GM04504 (cell line): ENCODE data around the gene CASD1.

Experiments
- DNase-seq: peaks from one replicate; pipeline ENCODE4 v3.0.0-alpha.2; 2012; ENCODE audit warnings: low read depth

The CASD1 gene

GRCh38 chr7:94509264-94509886, at the start of gene CASD1:
TSS of gene CASD1 (plus strand) at chr7:94509809. CDS start at chr7:94510085, 276 bp downstream.
- peak; percentile 8 for DNase-seq

DNA sequence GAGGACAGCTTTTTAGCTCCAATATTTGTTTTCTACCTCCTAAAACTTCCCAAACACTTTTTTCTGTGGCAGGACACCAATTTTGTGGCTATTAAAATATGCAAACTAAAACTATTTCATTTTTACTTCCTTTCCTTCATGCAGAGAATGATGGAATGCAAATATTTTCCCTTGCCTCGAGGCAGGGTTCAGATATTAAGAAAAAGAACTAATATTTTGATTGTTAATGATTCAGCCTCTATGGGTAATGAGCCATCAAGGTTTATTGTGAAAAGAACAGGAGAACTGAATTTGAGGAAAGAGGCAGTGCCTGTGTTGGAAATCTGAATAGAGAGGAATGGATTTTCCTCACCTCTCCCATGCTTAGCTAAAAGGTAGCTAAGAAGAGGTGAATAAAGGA, 43.1 kb upstream of the CASD1 start:
- no peak for DNase-seq

DNA sequence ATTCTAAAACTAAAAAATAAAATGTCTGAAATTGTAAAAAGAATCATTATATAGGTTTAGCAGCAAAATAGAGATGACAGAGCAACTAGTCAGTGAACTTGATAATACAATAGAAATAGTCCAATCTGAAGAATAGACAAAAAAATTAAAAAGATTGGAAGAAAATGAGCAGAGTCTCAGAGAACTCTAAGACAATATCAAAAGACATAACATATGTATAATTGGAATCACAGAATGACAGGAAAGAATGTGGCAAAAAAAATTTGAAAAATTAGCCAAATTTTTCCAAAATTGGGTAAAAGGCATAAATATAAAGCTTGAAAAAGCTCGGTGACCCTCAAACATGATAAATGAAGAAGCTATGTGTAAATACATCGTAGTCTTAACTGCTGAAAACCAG, 38.0 kb upstream of the CASD1 start:
- DNase-seq, result no peak

DNA sequence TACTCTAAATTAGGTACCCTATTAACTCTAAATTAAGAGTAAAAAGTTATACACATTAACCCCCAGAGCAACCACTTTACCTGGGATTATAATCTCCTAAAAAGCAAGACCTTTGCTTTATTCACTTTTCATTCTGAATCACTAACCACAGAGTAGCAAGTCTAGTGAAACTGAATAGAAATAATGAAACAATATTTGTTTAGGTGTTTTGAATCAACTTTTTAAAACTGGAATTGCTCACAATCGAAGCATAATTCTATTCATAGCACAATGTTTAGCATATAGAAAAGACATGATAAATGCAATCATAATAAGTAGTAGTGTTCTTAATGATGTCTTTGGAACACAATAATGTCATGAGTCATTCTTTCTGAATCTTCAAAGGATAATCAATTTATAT, 37.0 kb upstream of the CASD1 start:
- DNase-seq, result no peak

DNA sequence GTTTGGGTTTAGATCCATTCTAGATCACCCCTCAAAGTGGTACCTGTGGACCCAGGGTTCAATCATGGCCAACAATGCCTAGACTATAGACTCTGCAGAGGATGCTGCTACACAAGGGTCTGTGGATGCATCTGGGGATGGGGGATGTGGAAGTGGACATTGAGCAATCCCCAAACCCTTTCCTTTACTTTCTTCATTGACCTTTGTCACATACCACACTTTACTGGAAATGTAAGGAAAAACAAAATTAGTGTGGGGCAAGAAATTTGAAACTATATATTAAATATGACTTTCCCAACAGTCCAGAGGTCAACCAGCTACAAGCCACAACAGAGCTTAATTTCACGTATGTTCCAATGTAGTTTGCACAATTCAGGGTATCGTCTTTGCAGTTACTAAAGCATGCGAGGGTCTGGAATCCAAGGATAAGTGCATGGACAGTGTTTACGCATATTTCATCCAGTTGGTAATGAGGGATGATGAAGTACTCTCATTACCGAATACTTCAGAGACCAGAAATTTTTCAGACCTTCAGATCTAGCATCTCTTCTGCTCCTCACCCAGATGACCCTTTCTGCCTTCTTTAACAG, 33.3 kb upstream of the CASD1 start:
- no peak for DNase-seq

GRCh38 chr7:94477878-94478277, 31.7 kb upstream of the CASD1 start:
- no peak for DNase-seq

DNA sequence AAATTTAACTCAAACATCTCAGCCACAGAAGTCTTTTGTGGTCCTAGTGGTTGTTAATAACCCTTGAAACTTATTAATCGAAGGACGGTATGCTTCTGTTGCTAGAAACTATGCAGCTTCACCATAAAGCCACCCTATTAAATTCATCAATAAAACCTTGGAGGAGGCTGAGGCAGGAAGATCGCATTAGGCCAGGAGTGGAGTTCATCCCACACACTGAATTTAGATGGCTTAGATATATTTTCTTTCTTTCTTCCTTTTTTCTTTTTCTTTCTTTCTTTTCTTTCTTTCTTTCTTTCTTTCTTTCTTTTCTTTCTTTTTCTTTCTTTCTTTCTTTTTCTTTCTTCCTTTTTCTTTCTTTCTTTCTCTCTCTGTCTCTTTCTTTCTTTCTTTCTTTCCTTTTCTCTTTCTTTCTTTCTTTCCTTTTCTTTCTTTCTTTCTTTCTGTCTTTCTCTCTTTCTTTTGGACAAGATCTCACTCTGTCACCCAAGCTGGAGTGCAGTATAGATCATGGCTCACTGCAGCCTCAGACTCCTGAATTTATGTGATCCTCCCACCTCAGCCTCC, 30.9 kb upstream of the CASD1 start:
- DNase-seq, result no peak

DNA sequence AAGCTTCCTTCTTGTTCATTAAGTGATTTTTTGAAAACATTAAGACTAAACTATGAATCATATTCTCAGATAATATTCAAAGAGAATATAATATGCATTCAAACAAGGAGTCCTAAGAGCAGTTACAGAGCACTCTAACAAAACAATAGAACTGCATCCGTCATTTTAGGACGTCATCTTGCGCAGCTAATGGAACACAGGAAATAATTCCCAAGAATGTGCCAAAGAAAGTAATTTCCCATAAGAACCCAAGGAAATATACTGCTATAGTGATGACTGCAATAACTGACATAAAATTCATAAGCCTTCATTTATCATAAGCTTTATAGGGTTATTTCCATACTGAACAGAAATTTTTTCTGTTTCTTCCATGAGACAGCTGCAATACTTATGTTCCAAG, 28.3 kb upstream of the CASD1 start:
- no peak for DNase-seq

DNA sequence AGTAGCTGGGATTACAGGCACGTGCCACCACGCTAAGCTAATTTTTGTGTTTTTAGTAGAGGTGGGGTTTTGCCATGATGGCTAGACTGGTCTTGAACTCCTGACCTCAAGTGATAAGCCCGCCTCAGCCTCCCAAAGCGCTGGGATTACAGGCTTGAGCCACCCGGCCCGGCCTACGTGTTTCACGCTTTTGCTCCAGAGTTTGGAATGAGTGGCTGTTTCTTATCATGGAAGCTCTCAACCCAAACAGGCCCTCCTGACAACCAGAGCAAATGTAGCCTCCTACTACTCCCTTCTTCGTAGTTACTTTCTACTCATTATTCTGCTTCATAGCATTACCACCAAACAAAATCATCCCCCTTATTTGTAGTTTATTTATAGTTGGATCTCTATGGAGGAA, 26.8 kb upstream of the CASD1 start:
- no peak for DNase-seq

- DNase-seq, result no peak
These were observed 25.8 kb upstream of the CASD1 start for GRCh38 chr7:94483843-94484242.

DNA sequence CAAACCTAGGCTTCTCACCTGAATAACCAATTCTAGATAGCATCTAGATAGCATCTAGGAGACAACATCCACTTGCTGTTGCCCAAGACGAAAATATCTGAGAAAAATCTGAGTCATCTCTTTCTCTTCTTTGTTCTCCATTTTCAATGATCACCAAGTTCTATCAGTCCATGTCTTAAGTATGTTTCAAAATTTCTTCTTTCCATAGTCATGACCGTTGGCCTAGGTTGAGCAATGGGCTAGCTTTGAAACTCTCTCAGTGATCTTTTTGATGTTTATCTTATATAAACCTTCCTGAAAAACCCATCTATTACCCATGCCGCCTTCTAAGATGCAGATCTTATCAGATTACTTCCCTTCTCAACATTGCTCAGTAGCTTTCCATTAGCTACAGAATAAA, 23.4 kb upstream of the CASD1 start:
- no peak for DNase-seq

- DNase-seq, result no peak
These were observed 18.2 kb upstream of the CASD1 start for GRCh38 chr7:94491410-94491809.

GRCh38 chr7:94492601-94493000, 17.0 kb upstream of the CASD1 start:
- DNase-seq, result no peak

DNA sequence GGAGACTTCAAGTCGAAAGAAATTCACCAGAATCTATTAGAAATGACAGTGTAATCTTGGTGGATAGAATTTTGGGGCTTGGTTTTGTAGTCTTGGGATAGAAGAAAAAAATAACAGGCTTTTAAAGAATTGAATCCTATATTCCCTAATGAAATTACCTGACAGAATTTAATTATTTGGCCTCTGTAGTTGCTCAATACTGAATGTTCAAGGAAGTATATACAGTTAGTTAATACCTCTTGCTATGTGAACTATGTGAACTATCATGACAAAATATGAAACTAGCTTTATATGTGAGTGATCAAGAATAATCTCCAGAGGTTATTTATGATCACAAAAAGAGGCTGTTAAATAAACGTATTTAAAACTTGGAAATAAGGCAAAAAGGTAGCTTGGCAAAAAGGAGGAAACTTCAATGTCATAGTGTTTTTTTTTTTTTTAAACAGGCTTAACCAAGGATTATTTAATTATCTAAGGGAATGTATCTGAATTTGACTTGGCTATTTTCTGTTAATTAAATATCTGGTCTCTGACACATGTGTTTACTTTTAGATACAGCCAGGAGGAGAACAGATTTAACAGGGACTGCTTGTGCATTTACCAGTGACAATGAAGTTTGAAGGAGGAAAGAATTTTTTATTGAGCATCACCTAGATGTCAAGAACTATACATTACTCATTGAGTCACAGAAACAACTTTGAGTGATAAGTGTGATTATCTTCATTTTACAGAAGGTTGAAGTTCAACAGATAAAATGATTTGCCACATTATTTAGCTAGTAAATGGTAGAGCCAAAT, 11.5 kb upstream of the CASD1 start:
- DNase-seq, result no peak

DNA sequence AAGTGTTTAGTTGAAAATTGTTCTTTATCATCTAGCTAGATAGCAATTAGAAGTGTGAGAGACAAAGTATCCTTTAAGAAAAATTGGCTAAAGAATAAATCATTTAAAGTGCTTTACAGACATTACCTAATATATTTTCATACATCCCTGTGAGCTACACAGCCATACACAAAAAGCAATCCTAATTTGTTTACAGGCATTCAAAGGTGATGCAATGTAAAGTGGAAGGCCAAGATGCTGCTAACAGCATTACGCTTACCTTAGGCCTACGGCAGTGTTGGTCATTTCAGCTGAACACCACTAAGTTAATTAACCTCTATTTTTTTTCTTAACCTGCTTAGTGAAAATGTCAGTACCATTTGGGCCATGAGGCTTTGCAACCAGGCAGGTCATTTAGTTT, 10.7 kb upstream of the CASD1 start:
- no peak for DNase-seq

- no peak for DNase-seq
These were observed 2.1 kb upstream of the CASD1 start for GRCh38 chr7:94507462-94507861.

DNA sequence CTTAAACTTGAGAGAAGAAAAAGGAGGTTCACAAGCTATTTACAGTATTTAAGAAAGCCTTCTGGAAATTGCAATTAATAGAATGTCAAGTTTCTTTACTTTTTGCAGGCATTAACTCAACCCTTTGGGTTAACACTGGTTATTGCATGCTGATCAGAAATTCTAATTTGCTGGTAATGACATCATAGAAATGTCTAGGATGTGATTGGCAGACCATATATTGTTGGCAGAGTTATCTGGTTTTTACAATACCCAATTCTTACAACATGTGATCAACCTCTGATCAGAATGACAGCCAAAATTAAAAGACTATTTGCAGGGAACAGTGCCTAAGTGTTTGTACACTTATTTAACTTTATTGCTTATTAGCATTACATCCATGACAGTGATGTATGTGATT, 1.6 kb upstream of the CASD1 start:
- no peak for DNase-seq

DNA sequence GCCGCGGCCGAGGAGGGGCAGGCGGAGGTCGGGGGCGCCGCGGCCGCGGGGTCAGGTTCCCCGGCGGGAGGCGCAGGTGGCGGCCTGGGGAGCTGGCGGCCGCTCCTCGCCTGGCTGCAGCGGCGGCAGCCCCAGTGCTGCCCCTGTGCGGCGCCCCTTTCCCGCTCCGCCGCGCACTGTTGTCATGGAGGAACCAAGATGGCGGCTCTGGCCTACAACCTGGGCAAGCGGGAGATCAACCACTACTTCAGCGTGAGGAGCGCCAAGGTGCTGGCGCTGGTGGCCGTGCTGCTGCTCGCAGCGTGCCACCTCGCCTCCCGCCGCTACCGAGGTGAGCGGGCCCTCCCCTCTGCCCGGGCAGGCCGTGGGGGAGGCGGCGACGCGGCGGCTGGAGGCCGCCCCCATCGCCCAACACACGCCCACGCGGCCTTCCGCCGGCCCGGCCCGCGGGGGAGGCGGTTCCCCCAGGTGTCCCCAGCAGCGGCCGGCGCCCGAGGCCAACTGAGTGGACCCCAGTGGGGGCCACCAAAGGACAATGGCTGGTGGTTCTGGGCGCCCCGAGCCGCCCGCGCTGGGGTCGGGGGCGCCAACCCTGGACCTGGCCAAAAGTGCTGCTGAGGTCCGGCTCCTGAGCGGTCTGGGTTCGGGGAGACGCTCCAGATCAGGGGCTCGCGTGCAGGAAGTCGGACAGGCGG, 425 bp downstream of the CASD1 start:
- peak; percentile 35 for DNase-seq

DNA sequence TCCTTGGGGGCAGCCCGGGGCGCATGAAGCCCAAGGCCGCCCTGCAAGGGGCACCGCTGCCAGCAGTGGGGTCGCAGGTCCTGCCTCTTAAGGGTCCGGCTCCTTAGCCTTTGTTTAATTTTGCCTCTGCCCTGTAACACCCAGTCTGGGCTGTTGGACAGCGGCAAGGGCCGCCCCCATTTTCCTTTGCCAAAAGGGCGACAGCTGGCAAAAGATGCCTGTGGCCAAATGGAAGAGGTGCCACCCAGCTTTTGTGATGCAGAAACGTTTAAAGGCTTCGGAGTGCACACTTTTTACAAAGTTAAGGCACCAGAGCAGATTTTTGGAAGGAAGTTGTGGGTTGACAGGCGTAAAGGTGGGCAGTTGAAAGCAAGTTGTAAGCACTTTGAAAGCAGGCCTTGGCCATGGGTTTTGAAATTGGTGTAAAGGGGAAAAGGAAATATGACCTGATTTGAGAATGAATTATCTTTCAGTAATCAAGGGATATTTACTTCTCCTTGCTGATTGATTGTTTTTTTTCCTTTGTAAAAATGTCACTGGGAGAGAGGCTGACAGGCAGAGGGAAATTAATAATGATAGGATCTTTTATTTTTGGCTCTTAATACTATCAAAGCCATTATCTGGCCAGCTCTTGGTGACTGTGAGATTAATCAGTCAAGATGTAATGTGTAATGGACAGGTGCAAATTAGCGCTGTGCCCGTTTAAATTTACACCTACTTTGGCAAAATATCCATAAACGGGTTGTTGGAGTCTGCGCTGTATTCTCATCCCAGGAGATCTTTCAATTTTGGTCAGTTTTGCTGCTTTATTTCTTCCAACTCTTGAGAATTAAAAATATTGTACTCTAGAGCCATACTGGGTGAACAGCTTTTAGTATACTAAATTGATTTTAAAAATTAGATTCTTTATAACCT, 1.2 kb downstream of the CASD1 start:
- DNase-seq, result peak; percentile 12

- no peak for DNase-seq
These were observed 2.1 kb downstream of the CASD1 start for GRCh38 chr7:94511718-94512117.
